GM12801 (cell line): ENCODE measurements around the gene FGF22.

Experiments used
- TF ChIP-seq, protein P1 (sequence below): IDR thresholded peaks from one replicate; pipeline ENCODE4 v1.5.1; 2011; ENCODE audit warnings: control low read depth; ENCODE audit not compliant: insufficient read length; ENCODE audit errors: extremely low read depth

The FGF22 gene

DNA sequence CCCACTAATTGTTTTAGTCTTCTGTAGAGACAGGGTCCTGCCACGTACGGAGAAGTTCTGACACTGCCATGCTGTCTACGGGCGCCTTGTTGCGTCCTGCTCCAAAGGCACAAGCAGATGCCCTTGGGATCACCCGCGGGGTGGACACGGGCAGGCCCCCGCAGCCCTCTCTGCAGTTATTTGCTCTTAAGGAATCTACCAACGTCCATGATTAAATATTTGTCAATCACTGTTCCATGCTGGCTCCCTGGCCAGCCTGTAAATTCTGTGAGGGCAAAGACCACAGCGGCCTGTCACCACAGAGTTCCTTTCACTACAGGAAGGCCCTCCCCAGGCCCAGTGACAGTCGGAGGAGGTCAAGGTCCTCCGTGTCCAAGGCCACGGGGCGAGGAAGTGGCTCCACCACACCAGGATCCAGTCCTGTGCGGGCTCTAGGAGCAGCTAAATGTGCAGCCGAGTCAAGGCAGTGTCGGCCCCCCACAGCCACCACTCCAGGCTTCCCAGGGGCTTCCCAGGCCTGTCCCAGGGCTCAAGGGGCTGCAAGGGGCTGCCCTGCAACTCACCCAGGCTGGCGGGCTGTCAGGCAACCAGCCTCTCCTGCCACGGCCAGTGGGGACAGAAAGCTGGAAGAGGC lies 21.2 kb downstream of the FGF22 start:
- TF ChIP-seq, protein P1, sequence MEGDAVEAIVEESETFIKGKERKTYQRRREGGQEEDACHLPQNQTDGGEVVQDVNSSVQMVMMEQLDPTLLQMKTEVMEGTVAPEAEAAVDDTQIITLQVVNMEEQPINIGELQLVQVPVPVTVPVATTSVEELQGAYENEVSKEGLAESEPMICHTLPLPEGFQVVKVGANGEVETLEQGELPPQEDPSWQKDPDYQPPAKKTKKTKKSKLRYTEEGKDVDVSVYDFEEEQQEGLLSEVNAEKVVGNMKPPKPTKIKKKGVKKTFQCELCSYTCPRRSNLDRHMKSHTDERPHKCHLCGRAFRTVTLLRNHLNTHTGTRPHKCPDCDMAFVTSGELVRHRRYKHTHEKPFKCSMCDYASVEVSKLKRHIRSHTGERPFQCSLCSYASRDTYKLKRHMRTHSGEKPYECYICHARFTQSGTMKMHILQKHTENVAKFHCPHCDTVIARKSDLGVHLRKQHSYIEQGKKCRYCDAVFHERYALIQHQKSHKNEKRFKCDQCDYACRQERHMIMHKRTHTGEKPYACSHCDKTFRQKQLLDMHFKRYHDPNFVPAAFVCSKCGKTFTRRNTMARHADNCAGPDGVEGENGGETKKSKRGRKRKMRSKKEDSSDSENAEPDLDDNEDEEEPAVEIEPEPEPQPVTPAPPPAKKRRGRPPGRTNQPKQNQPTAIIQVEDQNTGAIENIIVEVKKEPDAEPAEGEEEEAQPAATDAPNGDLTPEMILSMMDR = no peak

DNA sequence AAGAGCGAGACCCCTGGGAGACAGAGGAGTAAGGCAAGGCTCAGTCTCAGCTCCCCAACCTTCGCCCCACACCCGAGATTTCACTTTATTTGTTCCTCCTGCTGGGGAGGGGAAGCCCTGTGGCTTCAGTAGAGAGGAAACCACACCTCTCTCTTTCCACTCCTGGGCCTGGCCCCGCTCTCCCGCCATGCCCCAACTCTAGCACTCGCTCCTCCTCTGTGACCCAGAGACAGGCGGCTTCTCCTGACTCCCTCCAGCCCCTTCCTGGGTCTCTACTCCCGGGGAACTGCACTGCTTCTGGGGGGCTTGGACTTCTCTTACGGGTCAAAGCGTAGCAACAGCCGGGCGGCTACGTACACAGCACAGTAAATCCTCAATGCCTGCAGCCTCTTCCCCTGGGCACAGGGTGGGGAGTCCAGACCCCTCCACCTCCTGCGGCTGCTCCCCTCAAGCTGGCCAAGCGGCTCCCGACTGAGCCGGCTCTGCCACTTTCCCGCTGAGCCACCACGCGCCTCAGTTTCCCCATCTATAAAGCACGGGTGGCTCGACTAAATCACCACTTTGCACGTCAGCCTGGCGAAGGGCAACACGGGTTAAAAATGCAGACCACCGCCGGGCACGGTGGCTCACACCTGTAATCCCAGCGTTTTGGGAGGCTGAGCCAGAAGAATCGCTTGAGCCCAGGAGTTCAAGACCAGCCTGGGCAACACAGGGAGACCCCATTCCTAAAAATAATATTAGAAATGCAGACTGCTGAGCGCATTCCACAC lies 21.9 kb downstream of the FGF22 start:
- TF ChIP-seq, protein P1 = no peak

DNA sequence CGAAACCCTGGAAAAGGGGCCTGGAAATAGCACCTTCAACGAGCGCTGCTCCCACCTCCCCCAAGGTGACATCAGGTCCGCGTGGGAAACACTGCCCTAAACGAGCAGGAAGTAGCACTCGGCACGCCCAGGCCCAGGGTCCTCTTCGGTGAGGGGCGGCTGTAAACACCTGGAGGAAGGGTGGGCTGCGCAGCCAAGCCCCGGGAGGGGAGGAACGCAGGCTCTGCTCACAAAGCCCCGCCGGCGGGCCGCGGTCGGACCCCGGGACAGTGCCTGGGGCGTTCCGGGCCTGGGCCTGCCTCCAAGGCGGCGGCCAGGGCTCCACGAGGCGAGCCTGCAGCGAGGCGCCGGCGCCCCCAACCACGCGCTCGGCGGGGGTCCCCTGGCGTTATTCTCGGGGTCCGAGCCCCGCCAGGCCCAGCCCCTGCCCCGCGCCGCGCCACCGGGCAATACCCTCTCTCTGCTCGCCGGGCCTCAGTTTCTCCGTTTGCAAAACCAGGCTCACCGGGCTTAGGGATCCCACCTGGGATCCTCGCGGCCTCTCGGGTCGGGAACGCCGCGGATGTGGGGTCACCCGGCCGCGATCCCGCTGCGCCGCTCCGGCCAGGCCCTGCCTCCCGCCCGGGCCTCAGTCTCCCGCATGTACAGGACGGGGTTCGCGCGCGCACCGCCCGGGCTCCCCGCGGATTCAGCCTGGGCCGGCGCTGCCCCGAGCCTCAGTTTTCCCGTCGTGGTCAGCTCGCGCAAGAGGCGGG lies 22.7 kb downstream of the FGF22 start:
- TF ChIP-seq, protein P1 = no peak

DNA sequence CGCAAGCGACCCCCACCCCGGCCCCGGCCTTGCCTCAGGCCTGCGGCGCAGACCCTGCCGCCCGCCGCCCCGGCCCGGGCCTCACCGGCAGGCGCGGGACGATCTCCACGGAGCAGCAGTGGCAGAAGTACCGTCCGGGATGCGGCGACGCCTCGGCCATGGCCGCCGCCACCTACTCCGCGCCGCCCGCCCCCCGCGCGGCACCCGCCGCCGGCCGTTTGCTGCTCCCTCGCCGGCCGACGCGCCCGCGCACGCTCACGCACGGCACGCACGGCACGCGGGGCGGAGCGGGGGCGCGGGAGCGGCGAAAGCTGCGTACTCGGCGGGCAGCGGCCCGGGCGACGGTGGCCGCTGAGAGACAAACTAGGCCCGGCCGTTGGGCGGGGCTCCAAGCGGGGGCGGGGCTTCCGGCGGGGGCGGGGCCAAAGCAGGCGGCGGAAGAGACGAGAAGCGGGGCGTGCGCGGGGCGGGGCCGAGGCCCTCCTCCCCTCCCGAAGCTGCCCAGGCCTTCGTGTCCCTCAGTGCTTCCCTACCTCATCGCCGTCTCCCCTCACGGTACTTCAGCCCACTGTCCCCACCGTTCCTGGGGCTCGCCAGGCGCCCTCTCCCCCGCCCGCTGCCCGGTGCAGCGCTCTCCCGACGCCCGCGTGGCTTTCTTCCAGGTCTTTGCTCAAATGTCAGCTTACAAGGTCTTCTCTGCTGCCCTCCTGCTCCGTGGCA lies 23.4 kb downstream of the FGF22 start, which contains the start of gene RNF126:
Gene RNF126 (minus strand): TSS at position 253 of the 720 bp plus-strand sequence. CDS start 93 bp downstream, at position 160.
- TF ChIP-seq, protein P1 = no peak

DNA sequence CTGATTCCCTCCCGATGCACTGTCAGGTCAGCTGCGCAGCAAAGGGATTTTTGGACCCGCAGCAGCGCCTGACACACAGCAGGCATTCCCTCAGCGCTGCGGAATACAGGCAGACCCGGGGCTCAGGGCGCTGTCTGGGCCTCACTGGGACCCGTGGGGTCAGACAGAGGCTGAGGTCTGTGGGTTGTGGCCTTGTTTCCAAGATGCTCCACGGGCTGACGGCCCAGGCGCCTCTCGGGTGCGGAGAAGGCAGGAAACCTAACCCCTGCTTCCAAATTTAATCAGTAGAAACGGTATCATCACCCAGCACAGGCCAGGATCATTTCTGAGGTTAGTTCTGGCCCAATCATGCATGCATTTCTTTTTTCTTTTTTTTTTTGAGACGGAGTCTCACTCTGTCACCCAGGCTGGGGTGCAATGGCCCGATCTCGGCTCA lies 24.0 kb downstream of the FGF22 start:
- TF ChIP-seq, protein P1 = no peak

DNA sequence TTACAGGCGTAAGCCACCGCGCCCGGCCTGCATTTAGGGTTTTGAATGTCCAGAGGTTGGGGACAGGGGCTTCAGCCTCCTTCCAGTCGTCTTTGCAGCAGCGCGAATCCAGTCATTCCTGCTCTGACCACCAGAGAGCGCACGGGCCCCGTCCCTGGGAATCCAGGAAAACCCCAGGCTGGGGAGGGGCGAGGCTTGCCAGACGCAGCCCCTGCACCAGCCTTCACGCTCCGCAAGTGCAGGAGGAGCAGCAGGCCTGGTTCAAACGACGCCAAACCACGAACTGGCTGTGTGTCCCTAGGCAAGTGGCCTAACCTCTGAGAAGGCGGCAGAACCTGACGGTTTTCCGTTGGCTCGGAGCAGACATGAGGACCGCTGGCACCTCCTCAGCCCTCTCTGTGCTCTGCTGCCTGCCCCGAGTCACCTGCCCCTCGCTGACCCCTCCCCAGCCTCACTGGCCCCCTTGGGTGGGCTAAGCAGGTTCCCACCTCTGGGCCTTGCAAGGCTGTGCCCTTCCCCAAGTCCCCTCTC lies 25.3 kb downstream of the FGF22 start:
- TF ChIP-seq, protein P1 = no peak

DNA sequence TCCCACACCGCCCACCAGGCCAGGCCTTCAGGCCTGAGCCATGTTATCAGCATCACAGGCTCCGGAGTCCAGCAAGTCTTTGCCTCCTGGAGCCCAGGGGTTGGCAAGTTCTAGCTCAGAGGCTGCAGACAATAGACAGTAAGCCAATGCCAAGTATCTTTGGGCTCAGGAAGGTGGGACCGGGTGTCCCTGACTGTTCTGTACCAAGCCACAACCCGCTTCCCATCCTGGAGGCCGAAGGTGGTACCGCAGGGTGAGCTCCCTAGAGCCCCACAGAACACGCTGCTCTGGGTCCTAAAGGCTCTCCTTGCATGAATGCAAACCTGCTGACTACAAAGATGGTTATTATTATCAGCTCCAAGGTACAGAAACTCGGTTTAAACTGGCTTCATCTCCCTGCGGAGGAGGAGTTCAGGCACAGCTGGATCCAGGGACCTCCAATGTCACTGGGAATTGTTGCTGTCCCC lies 31.0 kb downstream of the FGF22 start:
- TF ChIP-seq, protein P1 = no peak
